ENCODE data around the gene ANK3. TPM values are rescaled to one million over a fixed set of nuclear protein-coding genes. Genes with fewer than 3 reads are reported as not detected.

ANK3 gene
- total RNA-seq, 1 donor = 248 TPM

DNA sequence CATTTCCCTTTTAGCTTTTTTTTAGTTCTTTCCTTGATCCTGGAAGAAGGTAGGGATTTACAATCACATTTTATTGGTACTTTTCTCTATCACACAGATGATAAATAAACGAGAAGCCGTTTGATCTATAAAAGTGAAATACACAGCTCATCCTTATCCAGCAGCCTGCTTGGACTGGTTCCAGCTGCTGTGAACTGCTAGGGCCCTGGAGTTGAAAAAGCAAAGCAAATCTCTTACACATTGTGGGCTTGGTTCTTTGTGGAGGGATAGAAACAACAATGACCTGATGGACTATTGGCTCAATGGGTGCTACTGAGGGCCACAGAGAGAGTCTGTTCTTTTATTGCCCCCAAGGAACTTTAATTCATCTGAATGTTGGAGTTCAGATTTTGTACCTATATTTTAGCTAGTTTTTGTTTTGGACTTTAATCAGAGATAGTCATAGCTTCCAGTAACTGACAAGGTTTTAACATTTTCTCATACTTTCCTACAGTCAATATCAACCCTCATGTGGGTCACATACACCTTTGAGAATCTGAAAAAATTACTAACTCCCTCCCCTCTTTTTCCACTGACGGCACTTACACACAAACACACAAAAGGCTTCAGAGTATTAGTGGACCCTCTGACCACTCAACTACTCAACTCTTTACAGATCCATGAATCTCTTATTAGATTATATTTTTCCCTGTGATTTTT, 391.7 kb downstream of the ANK3 start:
- DNase-seq (ENCODE audit: low read depth) = no peak
- TF ChIP-seq, protein P1, sequence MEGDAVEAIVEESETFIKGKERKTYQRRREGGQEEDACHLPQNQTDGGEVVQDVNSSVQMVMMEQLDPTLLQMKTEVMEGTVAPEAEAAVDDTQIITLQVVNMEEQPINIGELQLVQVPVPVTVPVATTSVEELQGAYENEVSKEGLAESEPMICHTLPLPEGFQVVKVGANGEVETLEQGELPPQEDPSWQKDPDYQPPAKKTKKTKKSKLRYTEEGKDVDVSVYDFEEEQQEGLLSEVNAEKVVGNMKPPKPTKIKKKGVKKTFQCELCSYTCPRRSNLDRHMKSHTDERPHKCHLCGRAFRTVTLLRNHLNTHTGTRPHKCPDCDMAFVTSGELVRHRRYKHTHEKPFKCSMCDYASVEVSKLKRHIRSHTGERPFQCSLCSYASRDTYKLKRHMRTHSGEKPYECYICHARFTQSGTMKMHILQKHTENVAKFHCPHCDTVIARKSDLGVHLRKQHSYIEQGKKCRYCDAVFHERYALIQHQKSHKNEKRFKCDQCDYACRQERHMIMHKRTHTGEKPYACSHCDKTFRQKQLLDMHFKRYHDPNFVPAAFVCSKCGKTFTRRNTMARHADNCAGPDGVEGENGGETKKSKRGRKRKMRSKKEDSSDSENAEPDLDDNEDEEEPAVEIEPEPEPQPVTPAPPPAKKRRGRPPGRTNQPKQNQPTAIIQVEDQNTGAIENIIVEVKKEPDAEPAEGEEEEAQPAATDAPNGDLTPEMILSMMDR (IDR thresholded peaks at IDR 0.05; ENCODE audit: insufficient read depth, low read length) = no peak
- no peak overlapping the region for H3K4me3 ChIP-seq (ENCODE audit: low read depth, low read length)

DNA sequence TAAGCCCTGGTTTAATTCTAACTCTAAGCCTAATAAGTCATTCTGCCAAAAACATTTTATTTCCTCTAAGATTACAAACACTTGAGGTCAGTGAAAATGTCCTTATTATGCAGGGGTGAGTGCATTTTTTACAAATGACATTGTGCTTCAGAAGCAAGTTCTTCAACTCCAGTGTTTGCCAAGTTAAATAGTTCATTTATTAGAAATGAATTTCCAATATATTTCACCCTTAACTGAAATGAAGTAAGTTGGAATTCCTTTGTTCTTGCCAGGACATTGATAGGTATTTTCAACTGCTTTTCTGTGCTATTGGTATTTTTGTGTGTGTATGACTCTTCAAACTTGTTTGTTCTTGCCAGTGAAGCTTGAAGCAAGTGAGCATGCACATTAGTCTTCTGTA, 393.8 kb downstream of the ANK3 start:
- DNase-seq (ENCODE audit: low read depth) = no peak
- H3K4me3 ChIP-seq (ENCODE audit: low read depth, low read length) = no peak overlapping the region
- TF ChIP-seq, protein P1 (IDR thresholded peaks at IDR 0.05; ENCODE audit: insufficient read depth, low read length) = no peak

DNA sequence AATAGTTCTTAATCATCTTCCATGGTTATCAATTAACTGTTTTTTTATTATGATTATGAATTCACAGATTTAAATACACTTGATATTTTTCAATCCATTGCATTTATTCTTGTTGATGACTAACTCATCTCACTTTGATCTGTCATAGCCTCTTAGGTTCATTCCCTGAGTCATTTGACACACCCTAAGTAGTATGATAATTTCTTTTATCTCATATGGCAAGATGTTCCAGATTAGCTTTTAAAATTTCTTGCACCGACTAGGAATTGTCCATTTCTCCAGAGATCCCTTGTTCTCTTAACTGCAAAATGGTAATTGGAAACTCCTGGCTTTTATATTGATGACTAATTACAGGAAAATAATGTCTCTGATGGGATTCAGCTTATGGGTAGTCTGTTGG, 395.7 kb downstream of the ANK3 start:
- TF ChIP-seq, protein P1 (IDR thresholded peaks at IDR 0.05; ENCODE audit: insufficient read depth, low read length) = no peak
- no peak for DNase-seq (ENCODE audit: low read depth)
- no peak overlapping the region for H3K4me3 ChIP-seq (ENCODE audit: low read depth, low read length)

- no peak overlapping the region for H3K4me3 ChIP-seq (ENCODE audit: low read depth, low read length)
- DNase-seq (ENCODE audit: low read depth) = peak; percentile 23
- TF ChIP-seq, protein P1 (IDR thresholded peaks at IDR 0.05; ENCODE audit: insufficient read depth, low read length) = no peak
Observed at GRCh38 chr10:59991661-59992060, 398.0 kb downstream of the ANK3 start.

GRCh38 chr10:59991117-59991516, 398.6 kb downstream of the ANK3 start:
- DNase-seq (ENCODE audit: low read depth) = no peak
- TF ChIP-seq, protein P1 (IDR thresholded peaks at IDR 0.05; ENCODE audit: insufficient read depth, low read length) = no peak
- no peak overlapping the region for H3K4me3 ChIP-seq (ENCODE audit: low read depth, low read length)

DNA sequence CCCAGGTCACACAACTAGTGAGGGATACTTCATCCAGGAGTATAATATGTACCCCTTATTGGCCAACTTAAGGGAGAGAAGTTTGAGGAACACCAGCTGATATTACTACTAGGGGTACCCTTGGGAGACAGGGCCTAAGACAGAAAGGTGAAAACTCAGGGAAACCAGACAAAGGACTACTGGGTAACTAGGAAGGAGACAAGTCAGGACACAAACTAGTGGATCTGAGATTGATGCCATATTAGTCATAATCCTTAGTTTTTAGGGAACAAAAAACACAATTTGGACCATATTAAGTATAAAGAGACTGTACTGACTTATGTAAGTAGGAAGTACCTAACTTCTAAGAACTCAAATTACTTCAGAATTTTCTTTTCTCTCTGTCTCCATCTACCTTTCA, 404.0 kb downstream of the ANK3 start:
- TF ChIP-seq, protein P1 (IDR thresholded peaks at IDR 0.05; ENCODE audit: insufficient read depth, low read length) = no peak
- H3K4me3 ChIP-seq (ENCODE audit: low read depth, low read length) = no peak overlapping the region
- DNase-seq (ENCODE audit: low read depth) = no peak

GRCh38 chr10:59984415-59984814, 405.3 kb downstream of the ANK3 start:
- TF ChIP-seq, protein P1 (IDR thresholded peaks at IDR 0.05; ENCODE audit: insufficient read depth, low read length) = no peak
- no peak for DNase-seq (ENCODE audit: low read depth)

More at GRCh38 chr10:59984415-59984814, 405.3 kb downstream of the ANK3 start:
- no peak overlapping the region for H3K4me3 ChIP-seq (ENCODE audit: low read depth, low read length)
